ENCODE measurements around the gene KRT5.
"Not testable (repeated sequence)": the region's sequence is repeated elsewhere in the genome, so short reads cannot be mapped to it uniquely, and the experiment has no call there.

KRT5 gene

DNA sequence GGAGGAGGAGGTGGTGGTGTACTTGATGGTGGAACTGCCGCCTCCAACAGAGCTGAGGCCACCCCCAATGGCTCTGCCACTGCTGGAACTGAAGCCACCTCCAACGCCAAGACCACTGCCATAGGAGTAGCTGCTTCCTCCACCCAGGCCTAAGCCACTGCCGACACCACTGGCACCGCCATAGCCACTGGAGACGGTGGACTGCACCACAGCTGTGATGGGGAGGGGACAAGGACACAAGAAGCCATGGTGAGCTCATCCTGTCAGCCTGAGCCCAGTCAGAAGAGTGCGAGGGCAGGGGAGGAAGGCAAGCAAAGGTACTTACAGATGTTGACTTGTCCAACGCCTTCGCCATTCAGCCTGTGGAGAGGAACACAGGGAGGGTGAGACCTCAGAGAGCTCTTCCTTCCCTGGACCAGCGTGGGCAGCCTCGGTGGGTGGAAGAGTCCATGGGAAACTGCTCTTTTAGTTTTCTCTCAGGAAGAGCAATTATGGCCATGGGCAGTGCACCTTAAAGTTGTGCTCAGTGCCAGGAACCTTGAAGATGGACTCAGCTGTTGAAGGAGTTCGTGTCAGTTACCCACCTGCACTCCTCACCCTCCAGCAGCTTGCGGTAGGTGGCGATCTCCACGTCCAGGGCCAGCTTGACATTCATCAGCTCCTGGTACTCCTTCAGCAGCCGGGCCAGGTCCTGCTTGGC lies 32.3 kb downstream of the KRT5 start:
- DNase-seq (ENCODE audit: low spot score in 2 of 2); in situ Hi-C loops (cut with MboI; ENCODE audit: low sequenced_read_pairs); H3K27me3 ChIP-seq (ENCODE audit: low read depth); H3K4me3 ChIP-seq; H3K9me3 ChIP-seq; H3K36me3 ChIP-seq (replicated peaks); H3K4me1 ChIP-seq: not testable (repeated sequence)

DNA sequence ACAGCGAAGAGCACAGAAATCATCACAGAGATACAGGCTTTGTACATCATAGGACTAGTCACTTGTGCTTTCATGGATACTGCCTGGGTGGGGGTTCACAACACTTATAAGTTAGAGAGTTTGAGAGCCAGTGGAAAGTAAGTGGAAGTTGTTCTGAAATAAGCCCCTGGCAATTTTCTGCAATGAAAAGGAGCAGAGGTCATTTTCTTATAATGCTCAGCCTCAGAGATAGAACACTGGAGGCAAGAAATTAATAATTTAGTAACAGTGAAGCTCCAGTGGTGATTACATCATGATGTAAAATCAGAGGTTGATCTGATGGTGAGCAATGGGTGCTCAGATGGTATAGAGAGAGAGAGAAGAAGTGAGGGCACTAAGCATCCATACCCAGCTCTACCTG lies 33.0 kb downstream of the KRT5 start:
- H3K27me3 ChIP-seq (ENCODE audit: low read depth): 0 out of 2 replicates have a peak, but pooled peaks cover 3% of the 10 kb centered on the region
- DNase-seq (ENCODE audit: low spot score in 2 of 2): no peak
- H3K36me3 ChIP-seq (replicated peaks): no peaks in the 10 kb centered on the region
- no peak overlapping the region for H3K4me3 ChIP-seq
- H3K9me3 ChIP-seq: no peaks in the 10 kb centered on the region
- H3K4me1 ChIP-seq: no peaks in the 10 kb centered on the region
- in situ Hi-C loops (cut with MboI; ENCODE audit: low sequenced_read_pairs): no loop called here

DNA sequence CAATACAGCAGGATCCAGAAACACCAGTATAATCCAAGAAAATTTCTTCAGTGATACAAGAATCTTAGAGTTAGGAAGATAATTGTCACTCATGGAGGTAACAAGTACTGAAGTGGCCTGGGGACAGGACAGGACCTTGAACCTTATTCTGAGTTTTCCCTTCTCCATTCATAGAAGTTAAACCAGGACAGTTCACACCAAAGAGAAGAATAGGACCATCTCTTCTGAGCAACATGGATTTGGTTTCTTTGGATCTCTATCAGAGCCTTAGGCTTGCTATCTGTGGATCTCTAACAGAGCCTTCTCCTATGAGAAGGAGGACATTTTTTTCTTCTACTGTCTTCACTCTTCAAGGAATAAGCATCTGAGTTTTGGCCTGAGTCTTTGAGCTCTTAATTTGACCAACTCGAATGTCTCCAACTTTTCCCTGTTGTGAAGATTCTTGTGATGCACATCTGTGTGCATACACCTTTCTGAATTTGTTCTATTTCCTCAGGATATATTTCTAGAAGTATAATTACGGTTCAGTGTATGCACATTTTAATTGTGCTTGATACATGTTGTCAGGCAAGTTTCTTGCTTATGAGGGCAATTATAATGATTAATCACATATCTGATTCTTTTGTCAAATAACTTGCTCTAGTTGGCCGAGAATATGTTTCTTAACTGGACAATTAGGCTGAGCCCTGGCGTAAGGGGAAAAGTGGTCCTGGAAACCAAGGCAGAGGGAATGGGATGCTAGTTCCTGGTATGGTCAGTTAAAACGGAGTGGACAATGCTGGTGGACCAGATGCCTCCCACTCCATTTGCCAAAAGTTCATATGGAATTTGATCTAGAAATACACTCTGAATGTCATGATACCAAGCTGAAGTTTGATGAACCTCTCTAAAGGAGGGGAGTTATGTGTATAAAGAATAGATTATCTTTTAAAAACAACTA lies 33.8 kb downstream of the KRT5 start:
- Histone ChIP-seq H3K4me1 (no peaks in the 10 kb centered on the region), H3K9me3 (no peaks in the 10 kb centered on the region), H3K36me3 (replicated peaks) (no peaks in the 10 kb centered on the region), H3K4me3 (no peak overlapping the region), H3K27me3 (ENCODE audit: low read depth) (0 out of 2 replicates have a peak, but pooled peaks cover 3% of the 10 kb centered on the region)
- no peak for DNase-seq (ENCODE audit: low spot score in 2 of 2)
- in situ Hi-C loops (cut with MboI; ENCODE audit: low sequenced_read_pairs): no loop called here

DNA sequence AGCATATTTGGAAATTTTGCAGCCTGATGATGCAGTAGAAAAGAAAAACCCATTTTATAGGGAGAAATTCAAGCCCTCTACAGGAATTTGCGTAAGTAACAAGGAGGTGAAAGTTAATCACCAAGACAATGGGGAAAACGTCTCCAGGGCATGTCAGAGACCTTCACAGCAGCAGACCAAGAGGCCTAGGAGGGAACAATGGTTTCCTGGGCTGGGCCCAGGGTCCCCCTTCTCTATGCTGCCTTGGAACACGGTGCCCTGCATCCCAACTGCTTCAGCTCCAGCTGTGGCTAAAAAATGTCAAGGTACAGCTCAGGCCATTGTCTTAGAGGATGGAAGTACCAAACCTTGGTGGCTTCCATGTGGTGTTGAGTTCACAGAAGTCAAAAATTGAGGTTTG lies 40.1 kb downstream of the KRT5 start:
- Histone ChIP-seq H3K4me1 (no peaks in the 10 kb centered on the region), H3K9me3 (no peaks in the 10 kb centered on the region), H3K36me3 (replicated peaks) (no peaks in the 10 kb centered on the region), H3K27me3 (ENCODE audit: low read depth) (0 out of 2 replicates have a peak, but pooled peaks cover 3% of the 10 kb centered on the region), H3K4me3 (no peak overlapping the region)
- in situ Hi-C loops (cut with MboI; ENCODE audit: low sequenced_read_pairs): no loop called here
- DNase-seq (ENCODE audit: low spot score in 2 of 2): no peak

DNA sequence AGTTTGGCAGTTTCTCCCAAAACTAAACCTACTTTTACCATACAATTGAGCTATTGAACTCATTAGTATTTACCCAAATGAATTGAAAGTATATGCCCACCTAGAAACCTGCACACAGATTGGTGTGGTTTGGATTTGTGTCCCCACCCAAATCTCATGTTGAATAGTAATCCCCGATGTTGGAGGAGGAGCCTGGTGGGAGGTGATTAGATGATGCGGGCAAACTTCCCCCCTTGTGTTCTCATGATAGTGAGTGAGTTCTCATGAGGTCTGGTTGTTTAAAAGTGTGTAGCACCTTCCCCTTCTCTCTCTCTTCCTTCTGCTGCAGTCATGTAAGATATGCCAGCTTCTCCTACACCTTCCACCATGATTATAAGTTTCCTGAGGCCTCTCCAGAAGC lies 42.5 kb downstream of the KRT5 start:
- in situ Hi-C loops (cut with MboI; ENCODE audit: low sequenced_read_pairs): no loop called here
- no peak overlapping the region for H3K4me3 ChIP-seq
- DNase-seq (ENCODE audit: low spot score in 2 of 2): no peak
- H3K4me1 ChIP-seq: no peaks in the 10 kb centered on the region
- peaks cover 2% of the 10 kb centered on the region; the same call in 1 of the 2 replicates for H3K27me3 ChIP-seq (ENCODE audit: low read depth)
- H3K36me3 ChIP-seq (replicated peaks): no peaks in the 10 kb centered on the region
- H3K9me3 ChIP-seq: no peaks in the 10 kb centered on the region

DNA sequence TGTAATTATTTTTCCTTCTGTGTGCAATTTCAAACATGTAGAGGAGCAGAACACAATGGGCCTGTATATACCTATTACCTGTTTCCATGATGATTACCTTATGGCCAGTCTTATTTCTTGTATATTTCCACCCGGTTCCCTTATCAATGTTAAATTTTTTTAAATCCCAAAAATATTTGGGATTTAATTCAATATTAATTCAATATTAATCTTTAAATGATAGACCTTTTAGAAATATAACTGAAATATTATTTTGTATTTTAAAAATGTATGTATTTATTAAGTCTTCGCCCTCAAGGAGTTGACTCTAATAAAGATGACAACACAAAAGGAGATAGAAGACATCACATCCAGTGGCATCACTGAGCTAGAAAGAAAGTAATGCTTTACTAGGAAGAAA lies 46.0 kb downstream of the KRT5 start:
- in situ Hi-C loops (cut with MboI; ENCODE audit: low sequenced_read_pairs): no loop called here
- H3K27me3 ChIP-seq (ENCODE audit: low read depth): no peaks in the 10 kb centered on the region; the same call in 1 of the 2 replicates
- no peak for DNase-seq (ENCODE audit: low spot score in 2 of 2)
- H3K36me3 ChIP-seq (replicated peaks): no peaks in the 10 kb centered on the region
- no peaks in the 10 kb centered on the region for H3K9me3 ChIP-seq
- H3K4me1 ChIP-seq: no peaks in the 10 kb centered on the region
- no peak overlapping the region for H3K4me3 ChIP-seq

DNA sequence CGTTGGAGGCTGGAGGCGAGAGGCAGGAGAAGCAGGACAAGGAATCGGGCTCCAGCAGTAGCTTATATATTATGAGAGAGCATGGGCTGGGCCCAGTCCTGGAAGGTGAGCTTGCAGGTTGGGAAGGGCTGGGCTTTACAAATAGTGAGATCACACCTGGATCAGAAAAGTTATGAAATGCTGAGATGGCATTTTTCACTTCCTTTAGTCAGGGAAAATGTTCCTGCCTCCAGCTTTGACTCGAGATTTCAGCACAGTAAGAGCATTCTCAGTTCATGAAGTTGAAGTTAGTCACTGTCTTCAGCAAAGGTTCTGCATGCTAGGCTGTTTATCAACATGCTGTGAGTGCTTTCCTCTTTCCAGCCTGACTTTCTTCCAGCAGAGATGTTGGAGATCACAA lies 46.4 kb downstream of the KRT5 start, which contains the start of gene KRT6C:
Gene KRT6C (minus strand): TSS at position 38 of the 400 bp plus-strand sequence. CDS start 68 bp downstream, outside the sequence.
- no peak within 1 kb of the TSS for H3K4me3 ChIP-seq
- no peaks in the 10 kb centered on the region; the same call in 1 of the 2 replicates for H3K27me3 ChIP-seq (ENCODE audit: low read depth)
- no peaks in the 10 kb centered on the region for H3K36me3 ChIP-seq (replicated peaks)
- DNase-seq (ENCODE audit: low spot score in 2 of 2): no peak
- no peaks in the 10 kb centered on the region for H3K9me3 ChIP-seq
- no peaks in the 10 kb centered on the region for H3K4me1 ChIP-seq
- in situ Hi-C loops (cut with MboI; ENCODE audit: low sequenced_read_pairs): no loop called here

DNA sequence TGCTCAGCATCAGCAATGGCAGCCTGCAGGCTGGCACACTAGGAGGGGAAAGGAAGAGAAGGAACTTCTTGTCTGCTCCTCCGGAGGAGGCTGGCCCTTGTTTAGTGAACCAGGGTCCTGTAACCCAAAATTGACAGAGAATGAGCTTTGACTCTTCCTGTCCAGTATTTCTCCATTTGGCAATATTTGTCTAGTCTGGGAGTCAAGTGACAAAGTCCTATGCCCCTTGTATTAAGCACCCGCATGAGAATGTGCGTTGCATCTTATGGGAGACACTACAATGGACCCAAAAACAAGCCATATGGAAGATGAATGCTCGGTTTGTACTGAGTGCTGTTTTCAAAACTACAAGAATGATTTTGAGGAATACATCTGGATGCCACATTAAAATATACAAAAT lies 50.3 kb downstream of the KRT5 start:
- Histone ChIP-seq H3K27me3 (ENCODE audit: low read depth) (peaks cover 5% of the 10 kb centered on the region), H3K9me3 (no peaks in the 10 kb centered on the region), H3K4me1 (no peaks in the 10 kb centered on the region), H3K4me3 (no peak overlapping the region), H3K36me3 (replicated peaks) (no peaks in the 10 kb centered on the region)
- in situ Hi-C loops (cut with MboI; ENCODE audit: low sequenced_read_pairs): no loop called here
- DNase-seq (ENCODE audit: low spot score in 2 of 2): no peak

DNA sequence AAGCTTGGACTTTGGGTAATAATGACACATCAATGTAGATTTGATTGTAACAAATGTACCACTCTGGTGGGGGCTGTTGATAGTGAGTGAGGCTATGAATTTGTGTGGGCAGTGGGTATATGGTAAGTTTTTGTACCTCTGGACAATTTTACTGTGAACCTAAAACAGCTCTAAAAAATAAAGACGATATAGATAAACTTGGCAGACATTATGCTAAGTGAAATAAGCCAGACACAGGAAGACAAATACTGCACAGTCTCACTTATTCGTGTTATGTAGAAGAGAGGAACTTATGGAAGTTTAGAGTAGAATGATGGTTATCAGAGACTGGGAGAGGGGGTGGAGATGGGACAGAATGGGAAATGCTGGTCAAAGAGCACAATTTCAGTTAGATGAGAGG lies 55.3 kb downstream of the KRT5 start:
- H3K27me3 ChIP-seq (ENCODE audit: low read depth): peaks cover 5% of the 10 kb centered on the region
- no peak for DNase-seq (ENCODE audit: low spot score in 2 of 2)
- in situ Hi-C loops (cut with MboI; ENCODE audit: low sequenced_read_pairs): no loop called here

More for the DNA sequence above, 55.3 kb downstream of the KRT5 start:
- no peaks in the 10 kb centered on the region for H3K9me3 ChIP-seq
- H3K36me3 ChIP-seq (replicated peaks): no peaks in the 10 kb centered on the region
- no peaks in the 10 kb centered on the region for H3K4me1 ChIP-seq
- H3K4me3 ChIP-seq: no peak overlapping the region

All from HAP-1 (cell line).